Activated CD4-positive, alpha-beta T cell treated with anti-CD3 and anti-CD28 coated beads, Interleukin-2, amount 10 ng/mL, durations not matched to agents 7 days and 5 days (primary cell): Measurements from ENCODE around the gene ITGB3. TPM values are rescaled to one million over a fixed set of nuclear protein-coding genes. Genes with fewer than 3 reads are reported as not detected.

Source experiments
- CTCF ChIA-PET: fragments of 350-600 bp; sonication (Branson Sonifier 250); formaldehyde crosslinking; loops from one replicate; lab custom pipeline; 2021; ENCODE audit warnings: antibody characterized with exemption; lab: Charles Lee
- POLR2A ChIA-PET: fragments of 350-600 bp; sonication (Branson Sonifier 250); formaldehyde crosslinking; loops from one replicate; lab custom pipeline; 2021; ENCODE audit warnings: antibody characterized with exemption; lab: Charles Lee
- DNase-seq: peaks from one replicate; pipeline ENCODE4 v3.0.0-alpha.2; 2020
- H3K27ac Mint-ChIP-seq: one replicate; pipeline ENCODE4 v1.8.0; 2021; ENCODE audit warnings: mild to moderate bottlenecking, moderate library complexity, mixed read lengths
- H3K27me3 Mint-ChIP-seq: one replicate; pipeline ENCODE4 v1.8.0; 2021; ENCODE audit warnings: mixed read lengths
- H3K36me3 Mint-ChIP-seq: one replicate; pipeline ENCODE4 v1.8.0; 2021; ENCODE audit warnings: low read depth, mixed read lengths
- H3K4me1 Mint-ChIP-seq: one replicate; pipeline ENCODE4 v1.8.0; 2021; ENCODE audit warnings: mixed read lengths
- H3K4me3 Mint-ChIP-seq: one replicate; pipeline ENCODE4 v1.8.0; 2021; ENCODE audit warnings: mild to moderate bottlenecking, moderate library complexity, mixed read lengths
- H3K9me3 Mint-ChIP-seq: one replicate; pipeline ENCODE4 v1.8.0; 2021; ENCODE audit warnings: mixed read lengths
- total RNA-seq, 2 experiments: library from RNA; stranded (reverse); gene quantifications; one replicate each; pipeline ENCODE4 v1.2.3, GENCODE V29; 2021

Gene ITGB3
- total RNA-seq, 2 experiments from 2014 or later: 0.52 to 0.98 TPM

- peaks cover 10% of the 10 kb centered on the region for H3K9me3 Mint-ChIP-seq
Observed at GRCh38 chr17:47298712-47299111, 45.1 kb downstream of the ITGB3 start.

GRCh38 chr17:47299239-47299910, 45.7 kb downstream of the ITGB3 start:
- Mint-ChIP-seq H3K36me3 (peaks cover 5% of the 10 kb centered on the region), H3K27ac (no peak overlapping the region), H3K4me3 (no peak overlapping the region), H3K4me1 (peaks cover 2% of the 10 kb centered on the region), H3K9me3 (peaks cover 10% of the 10 kb centered on the region), H3K27me3 (peaks cover 18% of the 10 kb centered on the region)
- DNase-seq: no peak
- POLR2A ChIA-PET: no interaction called here
- CTCF ChIA-PET: interaction anchor here (1.3 kb wide), 1 partner anchor 14 kb away, joined by 3 read pairs; no protein-coding TSS in a partner anchor

More at GRCh38 chr17:47298712-47299111, 45.1 kb downstream of the ITGB3 start:
- peaks cover 2% of the 10 kb centered on the region for H3K4me1 Mint-ChIP-seq
- DNase-seq: no peak
- peaks cover 18% of the 10 kb centered on the region for H3K27me3 Mint-ChIP-seq
- H3K36me3 Mint-ChIP-seq: peaks cover 5% of the 10 kb centered on the region
- ChIA-PET CTCF (interaction anchor here (0.6 to 1.3 kb wide), 2 partner anchors 9 to 13 kb away, joined by 3 read pairs; no protein-coding TSS in a partner anchor), POLR2A (no interaction called here)
- no peak overlapping the region for H3K4me3 Mint-ChIP-seq
- H3K27ac Mint-ChIP-seq: no peak overlapping the region

GRCh38 chr17:47300718-47301117, 47.1 kb downstream of the ITGB3 start:
- H3K9me3 Mint-ChIP-seq: peaks cover 10% of the 10 kb centered on the region
- H3K4me1 Mint-ChIP-seq: peaks cover 11% of the 10 kb centered on the region
- no peak overlapping the region for H3K4me3 Mint-ChIP-seq
- POLR2A ChIA-PET: no interaction called here
- DNase-seq: no peak
- peaks cover 16% of the 10 kb centered on the region for H3K27me3 Mint-ChIP-seq
- no peak overlapping the region for H3K27ac Mint-ChIP-seq
- peaks cover 5% of the 10 kb centered on the region for H3K36me3 Mint-ChIP-seq
- CTCF ChIA-PET: interaction anchor here (0.6 to 1.2 kb wide), 3 partner anchors 13 to 1642 kb away, joined by 3 to 4 read pairs (median 4); no protein-coding TSS in a partner anchor

- Mint-ChIP-seq H3K9me3 (peaks cover 10% of the 10 kb centered on the region), H3K4me1 (peaks cover 11% of the 10 kb centered on the region), H3K4me3 (no peak overlapping the region), H3K27me3 (peaks cover 16% of the 10 kb centered on the region), H3K36me3 (peaks cover 5% of the 10 kb centered on the region), H3K27ac (no peak overlapping the region)
- POLR2A ChIA-PET: no interaction called here
- CTCF ChIA-PET: interaction anchor here (0.6 to 1.2 kb wide), 3 partner anchors 14 to 1641 kb away, joined by 3 to 4 read pairs (median 4); no protein-coding TSS in a partner anchor
- no peak for DNase-seq
Observed at GRCh38 chr17:47301161-47301560, 47.5 kb downstream of the ITGB3 start.

- POLR2A ChIA-PET: no interaction called here
- peaks cover 5% of the 10 kb centered on the region for H3K36me3 Mint-ChIP-seq
- H3K27me3 Mint-ChIP-seq: peaks cover 16% of the 10 kb centered on the region
- no peak overlapping the region for H3K27ac Mint-ChIP-seq
- H3K9me3 Mint-ChIP-seq: peaks cover 10% of the 10 kb centered on the region
- CTCF ChIA-PET: interaction anchor here (1.1 kb wide), 1 partner anchor 14 kb away, joined by 3 read pairs; no protein-coding TSS in a partner anchor
- H3K4me3 Mint-ChIP-seq: no peak overlapping the region
- H3K4me1 Mint-ChIP-seq: peaks cover 12% of the 10 kb centered on the region
- DNase-seq: no peak
Observed at GRCh38 chr17:47301831-47302230, 48.2 kb downstream of the ITGB3 start.

GRCh38 chr17:47304186-47304585, 50.6 kb downstream of the ITGB3 start:
- DNase-seq: no peak
- ChIA-PET POLR2A (no interaction called here), CTCF (interaction anchor here (0.6 kb wide), 1 partner anchor 58 kb away, joined by 3 read pairs; no protein-coding TSS in a partner anchor)
- Mint-ChIP-seq H3K36me3 (peaks cover 5% of the 10 kb centered on the region), H3K27ac (no peak overlapping the region), H3K4me3 (no peak overlapping the region), H3K9me3 (peaks cover 10% of the 10 kb centered on the region), H3K27me3 (peaks cover 16% of the 10 kb centered on the region), H3K4me1 (peaks cover 12% of the 10 kb centered on the region)

GRCh38 chr17:47305302-47305923, 51.8 kb downstream of the ITGB3 start:
- Mint-ChIP-seq H3K36me3 (peaks cover 5% of the 10 kb centered on the region), H3K27me3 (peaks cover 13% of the 10 kb centered on the region), H3K4me1 (peaks cover 12% of the 10 kb centered on the region), H3K27ac (no peak overlapping the region), H3K9me3 (peaks cover 10% of the 10 kb centered on the region), H3K4me3 (no peak overlapping the region)
- no peak for DNase-seq
- ChIA-PET CTCF (interaction anchor here (1.1 kb wide), 1 partner anchor 15 kb away, joined by 4 read pairs; no protein-coding TSS in a partner anchor), POLR2A (no interaction called here)

GRCh38 chr17:47310186-47310733, 56.6 kb downstream of the ITGB3 start:
- ChIA-PET POLR2A (no interaction called here), CTCF (no interaction called here)
- no peaks in the 10 kb centered on the region for H3K27me3 Mint-ChIP-seq
- H3K27ac Mint-ChIP-seq: no peak overlapping the region
- peaks cover 5% of the 10 kb centered on the region for H3K4me1 Mint-ChIP-seq
- DNase-seq: no peak
- no peak overlapping the region for H3K4me3 Mint-ChIP-seq
- no peaks in the 10 kb centered on the region for H3K9me3 Mint-ChIP-seq
- H3K36me3 Mint-ChIP-seq: no peaks in the 10 kb centered on the region

- H3K27me3 Mint-ChIP-seq: no peaks in the 10 kb centered on the region
- ChIA-PET POLR2A (no interaction called here), CTCF (no interaction called here)
- H3K9me3 Mint-ChIP-seq: no peaks in the 10 kb centered on the region
- no peaks in the 10 kb centered on the region for H3K36me3 Mint-ChIP-seq
- no peak overlapping the region for H3K4me3 Mint-ChIP-seq
- no peak for DNase-seq
- no peaks in the 10 kb centered on the region for H3K4me1 Mint-ChIP-seq
- H3K27ac Mint-ChIP-seq: no peak overlapping the region
Observed at GRCh38 chr17:47311420-47311819, 57.8 kb downstream of the ITGB3 start.

GRCh38 chr17:47315451-47316266, 62.0 kb downstream of the ITGB3 start:
- H3K27ac Mint-ChIP-seq: no peak overlapping the region
- ChIA-PET CTCF (interaction anchor here (0.6 to 2.2 kb wide), 8 partner anchors 14 to 123 kb away, joined by 3 to 7 read pairs (median 3); no protein-coding TSS in a partner anchor), POLR2A (no interaction called here)
- peaks cover 2% of the 10 kb centered on the region for H3K27me3 Mint-ChIP-seq
- H3K36me3 Mint-ChIP-seq: no peaks in the 10 kb centered on the region
- H3K4me1 Mint-ChIP-seq: peaks cover 2% of the 10 kb centered on the region
- peak; percentile 36 for DNase-seq
- H3K9me3 Mint-ChIP-seq: no peaks in the 10 kb centered on the region
- H3K4me3 Mint-ChIP-seq: no peak overlapping the region

- peaks cover 7% of the 10 kb centered on the region for H3K27me3 Mint-ChIP-seq
- H3K27ac Mint-ChIP-seq: no peak overlapping the region
- CTCF ChIA-PET: interaction anchor here (1.0 to 2.2 kb wide), 2 partner anchors 27 to 87 kb away, joined by 3 to 7 read pairs; no protein-coding TSS in a partner anchor
- peaks cover 5% of the 10 kb centered on the region for H3K36me3 Mint-ChIP-seq
- DNase-seq: no peak
- H3K9me3 Mint-ChIP-seq: peaks cover 5% of the 10 kb centered on the region
- no peak overlapping the region for H3K4me3 Mint-ChIP-seq
- POLR2A ChIA-PET: no interaction called here
- H3K4me1 Mint-ChIP-seq: peaks cover 2% of the 10 kb centered on the region
Observed at GRCh38 chr17:47316311-47316710, 62.7 kb downstream of the ITGB3 start.

- no peak overlapping the region for H3K27ac Mint-ChIP-seq
- no peak for DNase-seq
- peaks cover 2% of the 10 kb centered on the region for H3K4me1 Mint-ChIP-seq
- peaks cover 8% of the 10 kb centered on the region for H3K27me3 Mint-ChIP-seq
- CTCF ChIA-PET: interaction anchor here (1.0 to 2.2 kb wide), 2 partner anchors 28 to 88 kb away, joined by 3 to 7 read pairs; no protein-coding TSS in a partner anchor
- peaks cover 6% of the 10 kb centered on the region for H3K36me3 Mint-ChIP-seq
- peaks cover 6% of the 10 kb centered on the region for H3K9me3 Mint-ChIP-seq
- no peak overlapping the region for H3K4me3 Mint-ChIP-seq
- POLR2A ChIA-PET: no interaction called here
Observed at GRCh38 chr17:47317119-47317518, 63.5 kb downstream of the ITGB3 start.
